Mammary epithelial cell (primary cell): ENCODE data around the gene TRPT1.

Source experiments
- CTCF ChIP-seq, 2 donors: IDR thresholded peaks in 1 of 2; conservative IDR thresholded peaks in 1 of 2; 2 replicates each; pipeline ENCODE4 v1.5.1; 2011 to 2012; ENCODE audit warnings: inconsistent platforms in 2 of 2, low read length in 2 of 2, mild to moderate bottlenecking in 2 of 2, control low read depth in 1 of 2, low read depth in 1 of 2; ENCODE audit not compliant: insufficient read depth in 1 of 2; ENCODE audit errors: extremely low read depth in 1 of 2
- EZH2 ChIP-seq: IDR thresholded peaks from 2 replicates; pipeline ENCODE4 v1.6.1; 2012; ENCODE audit warnings: low read length, inconsistent platforms, borderline replicate concordance

- TF ChIP-seq CTCF (conservative IDR thresholded peaks at IDR 0.05 in 1 of 2, IDR thresholded peaks at IDR 0.05 in 1 of 2; ENCODE audit: extremely low read depth in 1 of 2, insufficient read depth in 1 of 2, low read depth in 1 of 2, low read length in 2 of 2) (no peak), EZH2 (no peak)
Observed at GRCh38 chr11:64237484-64237951, 11.5 kb upstream of the TRPT1 start.
